H9 (cell line): ENCODE data around the gene KIF13A. TPM values are rescaled to one million over a fixed set of nuclear protein-coding genes. Genes with fewer than 3 reads are reported as not detected.

Source experiments
- DNase-seq: peaks from one replicate; pipeline ENCODE4 v3.0.0-alpha.2; 2017
- H2AFZ ChIP-seq: one replicate; pipeline ENCODE4 v1.6.1; 2013; ENCODE audit warnings: mild to moderate bottlenecking, low read length, control low read depth, moderate library complexity
- H2AK5ac ChIP-seq: 2 replicates; pipeline ENCODE4 v1.6.1; 2013; ENCODE audit warnings: low read length, control low read depth, mixed read lengths; ENCODE audit not compliant: insufficient read length
- H2BK120ac ChIP-seq: one replicate; pipeline ENCODE4 v1.6.1; 2013; ENCODE audit warnings: low read depth, mild to moderate bottlenecking, low read length, control low read depth, inconsistent platforms; ENCODE audit not compliant: poor library complexity, severe bottlenecking
- H2BK12ac ChIP-seq: 2 replicates; pipeline ENCODE4 v1.6.1; 2013; ENCODE audit warnings: low read length, control low read depth, mixed read lengths, low read depth; ENCODE audit not compliant: insufficient read length
- H2BK15ac ChIP-seq: 2 replicates; pipeline ENCODE4 v1.6.1; 2013; ENCODE audit warnings: low read depth, low read length, control low read depth
- H2BK20ac ChIP-seq: one replicate; pipeline ENCODE4 v1.6.1; 2013; ENCODE audit warnings: low read depth, mild to moderate bottlenecking, low read length, control low read depth, inconsistent platforms; ENCODE audit not compliant: poor library complexity, severe bottlenecking
- H2BK5ac ChIP-seq: 2 replicates; pipeline ENCODE4 v1.6.1; 2013; ENCODE audit warnings: low read length, control low read depth, mixed read lengths; ENCODE audit not compliant: insufficient read length
- H3K14ac ChIP-seq: 2 replicates; pipeline ENCODE4 v1.6.1; 2013; ENCODE audit warnings: low read length, control low read depth; ENCODE audit not compliant: insufficient read depth
- H3K18ac ChIP-seq: 2 replicates; pipeline ENCODE4 v1.6.1; 2013; ENCODE audit warnings: low read depth, mild to moderate bottlenecking, mixed read lengths, low read length, control low read depth; ENCODE audit not compliant: insufficient read length
- H3K23ac ChIP-seq: 2 replicates; pipeline ENCODE4 v1.6.1; 2013; ENCODE audit warnings: low read length, control low read depth, mixed read lengths, low read depth; ENCODE audit not compliant: insufficient read length
- H3K23me2 ChIP-seq: 2 replicates; pipeline ENCODE4 v1.6.1; 2013; ENCODE audit warnings: low read depth, mild to moderate bottlenecking, mixed read lengths, low read length, control low read depth; ENCODE audit not compliant: insufficient read length, poor library complexity, severe bottlenecking
- H3K27ac ChIP-seq: 2 replicates; pipeline ENCODE4 v1.5.1; 2013; ENCODE audit warnings: low read length, control low read depth, mixed read lengths, low read depth; ENCODE audit not compliant: insufficient read length
- H3K27me3 ChIP-seq: 2 replicates; pipeline ENCODE4 v1.6.1; 2013; ENCODE audit warnings: low read length, control low read depth, inconsistent platforms; ENCODE audit not compliant: insufficient read depth
- H3K4ac ChIP-seq: 2 replicates; pipeline ENCODE4 v1.6.1; 2013; ENCODE audit warnings: low read depth, mild to moderate bottlenecking, control low read depth, inconsistent platforms, low read length, moderate library complexity
- H3K4me1 ChIP-seq: 2 replicates; pipeline ENCODE4 v1.6.1; 2013; ENCODE audit warnings: low read length, control low read depth, inconsistent platforms; ENCODE audit not compliant: insufficient read depth
- H3K4me2 ChIP-seq: 2 replicates; pipeline ENCODE4 v1.6.1; 2013; ENCODE audit warnings: low read length, control low read depth, mixed read lengths; ENCODE audit not compliant: insufficient read length, insufficient read depth
- H3K56ac ChIP-seq: 2 replicates; pipeline ENCODE4 v1.6.1; 2013; ENCODE audit warnings: low read depth, mild to moderate bottlenecking, mixed read lengths, low read length, control low read depth; ENCODE audit not compliant: insufficient read length
- H3K79me1 ChIP-seq: 2 replicates; pipeline ENCODE4 v1.6.1; 2013; ENCODE audit warnings: low read depth, mild to moderate bottlenecking, moderate library complexity, low read length, control low read depth, inconsistent platforms; ENCODE audit not compliant: insufficient read depth, poor library complexity, severe bottlenecking
- H3K79me2 ChIP-seq: 2 replicates; pipeline ENCODE4 v1.6.1; 2013; ENCODE audit warnings: low read length, control low read depth, inconsistent platforms; ENCODE audit not compliant: insufficient read depth
- H3K9ac ChIP-seq: 2 replicates; pipeline ENCODE4 v1.6.1; 2013; ENCODE audit warnings: low read length, control low read depth, mixed read lengths; ENCODE audit not compliant: insufficient read length; ENCODE audit errors: extremely low read depth
- H3K9me3 ChIP-seq: one replicate; pipeline ENCODE4 v1.6.1; 2013; ENCODE audit warnings: low read depth, low read length, inconsistent platforms; ENCODE audit not compliant: control insufficient read depth
- H3T11ph ChIP-seq: one replicate; pipeline ENCODE4 v1.6.1; 2013; ENCODE audit warnings: mild to moderate bottlenecking, low read length, control low read depth, inconsistent platforms
- H4K20me1 ChIP-seq: one replicate; pipeline ENCODE4 v1.6.1; 2013; ENCODE audit not compliant: control insufficient read depth, insufficient read length, insufficient read depth
- H4K5ac ChIP-seq: 2 replicates; pipeline ENCODE4 v1.6.1; 2013; ENCODE audit warnings: low read depth, mild to moderate bottlenecking, mixed read lengths, low read length, control low read depth; ENCODE audit not compliant: insufficient read length
- H4K8ac ChIP-seq: replicated peaks from 2 replicates; pipeline ENCODE4 v1.6.1; 2013; ENCODE audit warnings: low read length, control low read depth, mixed read lengths, low read depth; ENCODE audit not compliant: insufficient read length
- H4K91ac ChIP-seq: 2 replicates; pipeline ENCODE4 v1.6.1; 2013; ENCODE audit warnings: low read depth, mild to moderate bottlenecking, moderate library complexity, mixed read lengths, low read length, control low read depth; ENCODE audit not compliant: insufficient read length
- H3K27ac Mint-ChIP-seq, 3 experiments: 2 replicates in 2 of 3; 3 replicates in 1 of 3; pipeline ENCODE4 v1.8.0; 2020 to 2021; ENCODE audit warnings: mixed read lengths in 3 of 3, mild to moderate bottlenecking in 1 of 3, moderate library complexity in 1 of 3
- H3K27me3 Mint-ChIP-seq: 2 replicates; pipeline ENCODE4 v1.8.0; 2021; ENCODE audit warnings: low read depth, mild to moderate bottlenecking, moderate library complexity, mixed read lengths
- H3K36me3 Mint-ChIP-seq, 3 experiments: 2 replicates in 2 of 3; 3 replicates in 1 of 3; pipeline ENCODE4 v1.8.0; 2020 to 2021; ENCODE audit warnings: low read depth in 3 of 3, mixed read lengths in 3 of 3; ENCODE audit not compliant: insufficient read depth in 1 of 3
- H3K4me1 Mint-ChIP-seq, 2 experiments: 2 replicates each; pipeline ENCODE4 v1.8.0; 2020; ENCODE audit warnings: mixed read lengths in 2 of 2
- H3K4me3 Mint-ChIP-seq, 2 experiments: 2 replicates in 1 of 2; 3 replicates in 1 of 2; pipeline ENCODE4 v1.8.0; 2020 to 2021; ENCODE audit warnings: mild to moderate bottlenecking in 2 of 2, mixed read lengths in 2 of 2, moderate library complexity in 1 of 2
- H3K9me3 Mint-ChIP-seq, 2 experiments: 2 replicates in 1 of 2; 3 replicates in 1 of 2; pipeline ENCODE4 v1.8.0; 2020; ENCODE audit warnings: mild to moderate bottlenecking in 2 of 2, mixed read lengths in 2 of 2, moderate library complexity in 1 of 2
- WGBS: extraction: QIAGEN DNeasy Blood & Tissue Kit; methylation state at CpG from one replicate; pipeline ENCODE4 v1.1.7; 2013; ENCODE audit warnings: missing lambda C conversion rate, low lambda C conversion rate, mixed read lengths; ENCODE audit not compliant: insufficient read length; ENCODE audit errors: extremely low coverage; 5-methylcytosine and 5-hydroxymethylcytosine counted together
- total RNA-seq: library from RNA; stranded (reverse); gene quantifications from 2 replicates; pipeline ENCODE4 v1.2.1, GENCODE V29; 2021
- TF ChIP-seq, protein P1 (sequence below): fragments of 200-600 bp; sonication (generic); conservative IDR thresholded peaks from 3 replicates; pipeline ENCODE4 v1.8.0; 2021; ENCODE audit warnings: antibody characterized with exemption, mild to moderate bottlenecking

Gene KIF13A
- total RNA-seq, 1 experiment from 2014 or later: 38.2 TPM

DNA sequence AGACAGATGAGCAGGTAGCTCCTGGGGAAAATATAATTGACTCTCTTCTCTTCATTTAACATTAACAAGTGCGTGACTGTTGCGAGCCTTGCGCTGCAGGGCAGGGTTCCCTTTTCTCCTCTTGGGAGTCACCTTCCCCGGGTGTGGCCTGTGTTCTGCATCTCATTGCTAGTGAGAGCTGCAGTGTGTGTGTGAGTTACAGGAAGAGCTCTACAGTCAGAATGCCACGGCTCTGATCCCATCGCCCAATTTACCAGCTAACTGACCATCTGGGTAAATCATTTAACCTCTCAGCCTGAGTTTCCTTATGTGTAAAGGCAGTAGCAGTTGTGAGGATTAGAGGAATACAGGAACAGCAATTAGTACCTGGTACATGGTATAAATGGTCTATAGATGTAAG lies 173.9 kb downstream of the KIF13A start:
- DNase-seq: no peak
- H3K56ac ChIP-seq: no peak overlapping the region
- no peak overlapping the region for H2BK12ac ChIP-seq
- H3K4me1 ChIP-seq: no peaks in the 10 kb centered on the region
- no peak overlapping the region for H2BK15ac ChIP-seq
- no peak overlapping the region for H3K23ac ChIP-seq
- H2BK5ac ChIP-seq: no peak overlapping the region
- H3K18ac ChIP-seq: no peak overlapping the region
- H2BK20ac ChIP-seq: no peak overlapping the region
- H3K27ac Mint-ChIP-seq: no peak overlapping the region
- no peak overlapping the region for H3K4me2 ChIP-seq
- H2AFZ ChIP-seq: no peak overlapping the region
- H3T11ph ChIP-seq: no peak overlapping the region
- peaks cover 24 to 35% (median 32%) of the 10 kb centered on the region in 3 experiments for H3K36me3 Mint-ChIP-seq
- no peaks in the 10 kb centered on the region; a peak in 1 of 5 replicates for H3K9me3 Mint-ChIP-seq
- H2BK120ac ChIP-seq: no peak overlapping the region
- no peak overlapping the region for H3K14ac ChIP-seq
- H3K4ac ChIP-seq: no peak overlapping the region
- no peak overlapping the region for H3K27ac ChIP-seq
- H4K5ac ChIP-seq: no peak overlapping the region
- TF ChIP-seq, protein P1, sequence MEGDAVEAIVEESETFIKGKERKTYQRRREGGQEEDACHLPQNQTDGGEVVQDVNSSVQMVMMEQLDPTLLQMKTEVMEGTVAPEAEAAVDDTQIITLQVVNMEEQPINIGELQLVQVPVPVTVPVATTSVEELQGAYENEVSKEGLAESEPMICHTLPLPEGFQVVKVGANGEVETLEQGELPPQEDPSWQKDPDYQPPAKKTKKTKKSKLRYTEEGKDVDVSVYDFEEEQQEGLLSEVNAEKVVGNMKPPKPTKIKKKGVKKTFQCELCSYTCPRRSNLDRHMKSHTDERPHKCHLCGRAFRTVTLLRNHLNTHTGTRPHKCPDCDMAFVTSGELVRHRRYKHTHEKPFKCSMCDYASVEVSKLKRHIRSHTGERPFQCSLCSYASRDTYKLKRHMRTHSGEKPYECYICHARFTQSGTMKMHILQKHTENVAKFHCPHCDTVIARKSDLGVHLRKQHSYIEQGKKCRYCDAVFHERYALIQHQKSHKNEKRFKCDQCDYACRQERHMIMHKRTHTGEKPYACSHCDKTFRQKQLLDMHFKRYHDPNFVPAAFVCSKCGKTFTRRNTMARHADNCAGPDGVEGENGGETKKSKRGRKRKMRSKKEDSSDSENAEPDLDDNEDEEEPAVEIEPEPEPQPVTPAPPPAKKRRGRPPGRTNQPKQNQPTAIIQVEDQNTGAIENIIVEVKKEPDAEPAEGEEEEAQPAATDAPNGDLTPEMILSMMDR: no peak
- WGBS: no CpG with 5 or more reads among the region's 6 CpGs
- no peaks in the 10 kb centered on the region for H3K27me3 Mint-ChIP-seq
- no peak overlapping the region for H3K4me3 Mint-ChIP-seq
- H4K91ac ChIP-seq: no peak overlapping the region
- no peaks in the 10 kb centered on the region for H3K23me2 ChIP-seq
- H3K79me2 ChIP-seq: no peaks in the 10 kb centered on the region
- no peaks in the 10 kb centered on the region for H4K20me1 ChIP-seq
- no peak overlapping the region for H3K9ac ChIP-seq
- H4K8ac ChIP-seq: no peak overlapping the region
- H3K4me1 Mint-ChIP-seq: no peaks in the 10 kb centered on the region
- H2AK5ac ChIP-seq: no peak overlapping the region
- no peaks in the 10 kb centered on the region for H3K79me1 ChIP-seq
- H3K9me3 ChIP-seq: no peaks in the 10 kb centered on the region
- no peaks in the 10 kb centered on the region for H3K27me3 ChIP-seq
